SK-N-MC (cell line): Measurements from ENCODE around the gene SLU7.

Source experiments
- EZH2 ChIP-seq: fragments of 200-600 bp; sonication (generic); IDR thresholded peaks from one replicate; pipeline ENCODE4 v1.6.1; 2017; ENCODE audit warnings: antibody characterized with exemption
- FOXP2 ChIP-seq: optimal IDR thresholded peaks from 2 replicates; pipeline ENCODE3; 2011; ENCODE audit warnings: mild to moderate bottlenecking, moderate library complexity; ENCODE audit not compliant: insufficient read depth; ENCODE audit errors: extremely low read length, control extremely low read depth
- POLR2AphosphoS5 ChIP-seq: IDR thresholded peaks from 2 replicates; pipeline ENCODE4 v1.6.1; 2012; ENCODE audit warnings: mild to moderate bottlenecking, low read depth, low read length, borderline replicate concordance

- TF ChIP-seq EZH2 (no peak), POLR2AphosphoS5 (no peak), FOXP2 (no peak)
Measured at GRCh38 chr5:160458806-160459800, 40.2 kb upstream of the SLU7 start.
